GM12878 (cell line): ENCODE data around the gene ARHGAP30. TPM values are rescaled to one million over a fixed set of nuclear protein-coding genes. Genes with fewer than 3 reads are reported as not detected.

Source experiments
- BHLHE40 ChIP-seq, 2 experiments: fragments of 450-650 bp in 1 of 2; IDR thresholded peaks; 2 replicates each; pipeline ENCODE4 v1.6.1; 2011 to 2017; ENCODE audit warnings: low read depth in 2 of 2, borderline replicate concordance in 1 of 2, improper control_type of control experiment in 1 of 2, low read length in 1 of 2, mild to moderate bottlenecking in 1 of 2
- CHD1 ChIP-seq: IDR thresholded peaks from 2 replicates; pipeline ENCODE4 v1.6.1; 2012; ENCODE audit warnings: low read depth, low read length, improper control_type of control experiment
- E2F4 ChIP-seq: IDR thresholded peaks from 2 replicates; pipeline ENCODE4 v1.6.1; 2012; ENCODE audit warnings: low read depth, low read length, improper control_type of control experiment
- EP300 ChIP-seq, 2 experiments: fragments of 150-350 bp in 1 of 2; IDR thresholded peaks; 2 replicates each; pipeline ENCODE4 v1.6.1; 2011 to 2012; ENCODE audit warnings: low read depth in 2 of 2, low read length in 2 of 2, borderline replicate concordance in 1 of 2, improper control_type of control experiment in 1 of 2, inconsistent platforms in 1 of 2; ENCODE audit not compliant: control insufficient read depth in 1 of 2
- IKZF1 ChIP-seq: fragments of 450-650 bp; conservative IDR thresholded peaks from 2 replicates; pipeline ENCODE4 v1.6.1; 2017; ENCODE audit warnings: antibody characterized with exemption, mild to moderate bottlenecking
- IRF4 ChIP-seq: IDR thresholded peaks from 2 replicates; pipeline ENCODE4 v1.6.1; 2011; ENCODE audit warnings: low read depth, low read length
- KDM1A ChIP-seq: fragments of 200-600 bp; sonication (generic); IDR thresholded peaks from 2 replicates; pipeline ENCODE4 v1.6.1; 2016; ENCODE audit warnings: borderline replicate concordance
- NR2C1 ChIP-seq: fragments of 450-650 bp; IDR thresholded peaks from 2 replicates; pipeline ENCODE4 v1.6.1; 2017; ENCODE audit warnings: antibody characterized with exemption, mild to moderate bottlenecking, moderate library complexity
- RBBP5 ChIP-seq: fragments of 200-600 bp; sonication (generic); conservative IDR thresholded peaks from 2 replicates; pipeline ENCODE4 v1.6.1; 2016
- SKIL ChIP-seq: fragments of 450-650 bp; IDR thresholded peaks from 2 replicates; pipeline ENCODE4 v1.6.1; 2017; ENCODE audit warnings: mild to moderate bottlenecking, low read depth, inconsistent platforms; ENCODE audit not compliant: poor library complexity, severe bottlenecking
- SREBF1 ChIP-seq: IDR thresholded peaks from 2 replicates; pipeline ENCODE4 v1.6.1; 2012; ENCODE audit warnings: mild to moderate bottlenecking, low read length
- TBL1XR1 ChIP-seq: IDR thresholded peaks from 2 replicates; pipeline ENCODE4 v1.6.1; 2012; ENCODE audit warnings: low read depth, low read length, improper control_type of control experiment
- TCF12 ChIP-seq: IDR thresholded peaks from 2 replicates; pipeline ENCODE4 v1.6.1; 2011; ENCODE audit warnings: low read depth, mild to moderate bottlenecking, low read length
- TCF3 ChIP-seq: IDR thresholded peaks from 2 replicates; pipeline ENCODE4 v1.6.1; 2012; ENCODE audit warnings: low read depth, mild to moderate bottlenecking, low read length, borderline replicate concordance; ENCODE audit not compliant: insufficient read depth
- TCF7 ChIP-seq: IDR thresholded peaks from 2 replicates; pipeline ENCODE4 v1.6.1; 2014; ENCODE audit warnings: antibody characterized with exemption, borderline replicate concordance
- ZBTB11 ChIP-seq: fragments of 450-650 bp; formaldehyde crosslinking; IDR thresholded peaks from 2 replicates; pipeline ENCODE4 v1.5.0; 2022; ENCODE audit warnings: mild to moderate bottlenecking, missing genetic modification characterization
- ZNF207 ChIP-seq: fragments of 450-650 bp; IDR thresholded peaks from 2 replicates; pipeline ENCODE4 v1.6.1; 2014; ENCODE audit warnings: antibody characterized with exemption, mild to moderate bottlenecking, borderline replicate concordance
- ZNF592 ChIP-seq: fragments of 450-650 bp; IDR thresholded peaks from 2 replicates; pipeline ENCODE4 v1.6.1; 2017; ENCODE audit warnings: mild to moderate bottlenecking, moderate library complexity
- polyA plus RNA-seq, 11 experiments: library from polyadenylated mRNA; depleted of rRNA in 4 of 11; unstranded in 6 of 11; stranded (reverse) in 5 of 11; fragments of >200 nt; fragmentation: Nextera tagmentation in 4 of 11; fragmentation: Illumina TruSeq in 1 of 11; extraction: Ambion mirVana in 4 of 11; extraction: Trizol in 1 of 11; gene quantifications; 1 replicate in 1 of 11; 2 replicates in 10 of 11; pipeline versions ENCODE4 v1.2.1 to v1.2.3, GENCODE V29; 2011 to 2016; ENCODE audit warnings: inconsistent platforms in 2 of 11, missing spikeins in 2 of 11, low read depth in 1 of 11
- total RNA-seq, 4 experiments: library from RNA; depleted of rRNA in 3 of 4; stranded (reverse); fragments of >200 nt in 3 of 4; fragmentation: Illumina TruSeq in 1 of 4; extraction: Trizol in 1 of 4; gene quantifications; 2 replicates each; pipeline versions ENCODE4 v1.2.1 to v1.2.3, GENCODE V29; 2013 to 2021

The ARHGAP30 gene
- total and polyA plus RNA-seq, 10 of the 15 experiments (the other 5 are each of a cell fraction or from before 2014, with no cell fraction given), result 12.9 to 143 (median 76.3) TPM

- TF ChIP-seq ZBTB11 (CRISPR knock-in tag) (0 out of 2 replicates have a peak, but pooled peaks have one; percentile 19), TCF7 (no peak), TCF12 (no peak), TBL1XR1 (no peak; the same call in 1 of the 2 replicates), ZNF207 (no peak), ZNF592 (peak; percentile 50; the same call in 1 of the 2 replicates), NR2C1 (peak; percentile 83), KDM1A (no peak), E2F4 (no peak), SREBF1 (no peak; the same call in 1 of the 2 replicates), SKIL (no peak), CHD1 (peak; percentile 94; the same call in 1 of the 2 replicates), TCF3 (no peak), EP300 (IDR thresholded peaks at IDR 0.05; ENCODE audit: borderline replicate concordance in 1 of 2, control insufficient read depth in 1 of 2, low read depth in 2 of 2, low read length in 2 of 2) (no peak), RBBP5 (no peak), IRF4 (no peak), IKZF1 (peak; percentile 39; the same call in 1 of the 2 replicates), BHLHE40 (IDR thresholded peaks at IDR 0.05; ENCODE audit: borderline replicate concordance in 1 of 2, low read depth in 2 of 2, low read length in 1 of 2) (no peak)
Measured at GRCh38 chr1:161045736-161046604, 23.7 kb downstream of the ARHGAP30 start, which contains the start of gene USF1 (continued).
